HG03095 (cell line): ENCODE results near the gene PLXNA4.
"Not testable (repeated sequence)": the region's sequence is repeated elsewhere in the genome, so short reads cannot be mapped to it uniquely, and the experiment has no call there.

ENCODE experiments used
- ATAC-seq: cut with Tn5 transposase; IDR thresholded peaks from one replicate; pipeline ENCODE4 v1.9.1; 2021; ENCODE audit warnings: moderate library complexity; ENCODE audit not compliant: unreplicated experiment

The PLXNA4 gene

GRCh38 chr7:132395361-132395760 is 180.9 kb downstream of the PLXNA4 start:
- no peak for ATAC-seq

- no peak for ATAC-seq
Measured at GRCh38 chr7:132394283-132395198, 181.7 kb downstream of the PLXNA4 start.

GRCh38 chr7:132393789-132394261 is 182.4 kb downstream of the PLXNA4 start:
- ATAC-seq = no peak

DNA sequence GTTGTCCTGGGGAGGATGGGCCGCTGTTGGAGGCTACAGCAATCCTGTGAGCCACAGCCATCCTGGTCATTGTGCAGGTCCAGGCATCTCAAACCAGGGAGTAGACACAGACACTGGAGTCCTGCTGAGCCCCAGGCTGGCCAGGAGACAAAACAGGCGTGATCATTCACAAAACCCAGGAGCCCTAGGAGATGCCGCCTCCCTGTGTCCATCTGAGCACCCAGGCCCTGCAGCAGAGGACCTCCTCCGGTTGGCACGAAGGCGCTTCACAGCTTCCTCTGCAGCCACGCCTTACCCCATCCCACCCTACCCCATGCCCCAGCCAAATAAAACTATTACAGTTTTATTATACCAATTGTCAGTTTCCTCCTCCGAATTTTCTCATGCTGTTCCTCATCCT is 183.6 kb downstream of the PLXNA4 start:
- ATAC-seq = no peak

- no peak for ATAC-seq
Measured at GRCh38 chr7:132390705-132391104, 185.6 kb downstream of the PLXNA4 start.

DNA sequence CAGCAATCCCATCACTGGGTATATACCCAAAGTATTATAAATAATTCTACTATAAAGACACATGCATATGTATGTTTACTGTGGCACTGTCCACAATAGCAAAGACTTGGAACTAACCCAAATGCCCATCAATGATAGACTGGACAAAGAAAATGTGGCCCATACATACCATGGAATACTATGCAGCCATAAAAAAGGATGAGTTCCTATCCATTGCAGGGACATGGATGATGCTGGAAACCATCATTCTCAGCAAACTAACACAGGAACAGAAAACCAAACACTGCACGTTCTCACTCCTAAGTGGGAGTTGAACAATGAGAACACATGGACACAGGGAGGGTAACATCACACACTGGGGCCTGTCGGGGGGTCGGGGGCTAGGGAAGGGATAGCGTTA is 186.2 kb downstream of the PLXNA4 start:
- ATAC-seq = not testable (repeated sequence)

DNA sequence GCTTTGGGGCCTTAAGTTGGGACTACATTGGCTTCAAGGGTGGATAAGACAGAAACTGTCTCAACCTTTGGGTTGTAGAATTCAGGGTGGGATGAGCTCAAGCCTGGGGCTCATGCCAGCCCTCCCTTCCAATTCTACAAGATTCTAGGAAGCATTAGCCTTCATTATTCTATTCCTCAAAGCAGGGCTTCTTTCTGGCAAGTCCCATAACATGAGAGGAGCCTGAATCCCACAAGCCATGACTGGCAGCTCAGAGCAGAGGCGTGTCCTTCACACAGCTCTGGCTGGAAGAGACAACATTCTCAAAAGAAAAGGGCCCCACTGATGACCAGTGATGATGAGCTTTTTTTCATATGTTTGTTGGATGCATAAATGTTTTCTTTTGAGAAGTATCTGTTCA is 187.6 kb downstream of the PLXNA4 start:
- no peak for ATAC-seq

GRCh38 chr7:132387596-132387995 is 188.7 kb downstream of the PLXNA4 start:
- no peak for ATAC-seq

- no peak for ATAC-seq
Measured at GRCh38 chr7:132386201-132386681, 190.0 kb downstream of the PLXNA4 start.

DNA sequence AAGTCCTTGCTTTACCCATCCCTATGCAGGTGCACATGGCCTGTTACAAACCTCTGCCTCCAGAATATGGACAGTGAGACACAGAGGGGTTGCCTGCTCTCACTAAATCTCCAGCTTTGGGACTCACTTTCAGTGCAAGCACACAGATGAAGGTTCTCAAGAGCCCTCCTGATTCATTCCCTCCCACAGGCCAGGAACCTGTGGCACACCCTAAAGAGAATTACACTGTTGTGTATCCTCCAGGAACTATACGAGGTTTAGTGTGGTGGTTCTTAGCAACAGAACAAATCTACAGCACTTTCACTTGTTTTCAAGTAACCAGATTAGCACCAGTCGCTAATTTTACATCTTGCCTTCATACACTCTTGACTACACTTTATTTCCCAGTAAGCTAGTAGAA is 192.3 kb downstream of the PLXNA4 start:
- ATAC-seq = no peak

DNA sequence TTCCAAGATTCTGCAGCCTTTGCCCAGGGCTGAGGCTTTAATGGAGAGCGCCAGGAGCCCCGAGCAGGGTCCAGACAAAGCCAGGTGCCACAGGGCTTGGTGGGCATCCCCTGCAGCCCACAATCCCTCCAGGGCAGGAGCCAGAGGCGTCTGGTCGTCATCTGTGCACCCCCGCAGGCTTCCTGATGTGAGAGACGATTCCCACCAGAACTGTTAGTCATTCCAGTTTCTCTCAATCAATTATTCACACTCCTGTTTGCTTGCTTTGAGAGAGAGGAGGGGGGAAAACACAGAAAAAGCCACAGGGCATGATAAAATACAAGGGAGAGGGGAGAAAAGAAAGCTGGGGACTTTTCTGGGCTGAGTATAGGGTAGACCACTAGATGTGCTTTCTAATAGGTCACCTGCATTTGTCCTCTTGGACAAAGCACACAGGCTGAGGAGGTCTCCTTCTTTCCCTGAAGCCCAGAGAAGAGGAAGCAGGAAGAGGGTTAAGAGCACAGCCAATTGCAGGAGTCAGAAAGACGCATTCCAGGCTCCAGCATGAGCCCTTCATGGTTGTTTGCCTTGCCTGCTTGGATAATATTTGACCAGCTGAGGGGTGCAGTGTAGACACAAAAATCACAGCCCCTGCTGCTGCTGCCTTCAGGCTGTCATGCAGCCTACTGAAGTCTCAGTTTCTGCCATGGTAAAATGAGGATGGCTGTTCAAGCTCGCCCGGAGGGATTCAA is 194.4 kb downstream of the PLXNA4 start:
- no peak for ATAC-seq

GRCh38 chr7:132380059-132380458 is 196.2 kb downstream of the PLXNA4 start:
- ATAC-seq = no peak

DNA sequence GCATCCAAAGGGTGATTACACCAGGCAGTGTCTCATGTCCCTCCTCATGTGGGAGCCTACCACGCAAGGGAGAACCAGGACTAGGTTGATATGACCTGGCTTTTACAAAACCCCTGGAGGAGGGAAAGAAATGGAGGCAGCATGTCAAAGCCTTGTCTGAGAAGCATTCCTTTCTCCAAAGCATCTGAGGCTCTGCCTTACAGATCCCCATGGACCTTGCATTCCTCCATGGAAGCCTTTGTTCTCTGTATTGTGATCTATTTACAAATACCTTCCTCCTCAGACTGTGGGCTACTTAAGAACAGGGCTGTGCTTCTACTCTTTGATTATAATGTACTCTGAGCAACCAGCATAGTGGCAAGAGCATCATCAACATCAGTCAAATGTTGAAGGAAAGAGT is 197.0 kb downstream of the PLXNA4 start:
- no peak for ATAC-seq

GRCh38 chr7:132377703-132378584 is 198.3 kb downstream of the PLXNA4 start:
- no peak for ATAC-seq

- no peak for ATAC-seq
Measured at GRCh38 chr7:132377015-132377414, 199.3 kb downstream of the PLXNA4 start.

GRCh38 chr7:132376361-132377013 is 199.8 kb downstream of the PLXNA4 start:
- no peak for ATAC-seq

- no peak for ATAC-seq
Measured at GRCh38 chr7:132373879-132374278, 202.4 kb downstream of the PLXNA4 start.

DNA sequence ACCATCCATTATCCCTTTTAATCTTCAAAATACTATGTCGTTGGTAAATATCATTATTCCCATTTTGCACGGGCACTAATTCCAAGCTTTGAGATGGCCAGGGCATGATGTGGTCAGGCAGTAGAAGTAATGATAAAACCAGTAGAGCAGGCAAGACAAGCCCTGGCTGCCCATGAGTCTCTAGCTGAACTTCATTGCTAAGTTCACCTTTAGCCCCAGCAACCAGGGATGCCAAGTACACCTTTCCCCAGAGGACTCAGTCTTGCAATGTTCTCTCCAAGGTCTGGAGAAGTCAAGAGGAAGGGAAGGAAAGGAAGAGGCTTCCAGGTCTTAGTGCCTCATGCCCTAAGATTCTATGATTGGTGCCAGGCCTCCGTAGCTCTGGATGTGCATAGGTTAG is 203.2 kb downstream of the PLXNA4 start:
- no peak for ATAC-seq

DNA sequence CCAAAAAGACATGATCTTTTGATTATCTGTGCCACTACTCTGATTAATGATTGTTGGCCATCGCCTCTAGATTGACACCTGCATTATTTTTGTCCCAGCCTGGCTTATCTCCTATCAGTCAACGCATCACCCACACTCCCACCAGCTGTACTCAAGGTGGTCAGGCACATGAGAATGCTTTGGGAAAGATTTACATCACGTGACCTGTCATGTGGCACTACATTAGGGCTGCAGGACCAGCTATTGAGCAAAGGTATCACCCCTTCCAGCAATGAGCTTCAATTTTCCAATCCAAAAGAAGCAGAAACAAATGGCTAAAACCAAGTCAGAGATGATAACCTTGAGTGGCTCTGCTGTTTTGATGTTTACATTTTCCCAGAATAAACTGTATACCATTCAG is 204.3 kb downstream of the PLXNA4 start:
- ATAC-seq = no peak

- no peak for ATAC-seq
Measured at GRCh38 chr7:132368246-132368900, 207.9 kb downstream of the PLXNA4 start.
